RWPE1 (cell line): ENCODE data around the gene IGSF10.

Experiments used
- CTCF ChIA-PET: fragments of 350-600 bp; sonication (Branson Sonifier 250); formaldehyde crosslinking; extraction: SDS; loops from one replicate; lab custom pipeline; 2021; lab: Yijun Ruan, JAX
- POLR2A ChIA-PET: fragments of 400-600 bp; formaldehyde crosslinking; extraction: SDS; loops from one replicate; lab custom pipeline; 2020; ENCODE audit warnings: antibody characterized with exemption; ENCODE audit not compliant: low non-redundant PET; lab: Yijun Ruan, JAX
- DNase-seq: peaks from one replicate; pipeline ENCODE4 v3.0.0; 2012; ENCODE audit warnings: low spot score
- H3K27ac ChIP-seq: fragments of 450-650 bp; 2 replicates; pipeline ENCODE4 v1.5.1; 2017
- CTCF ChIP-seq: fragments of 450-650 bp; conservative IDR thresholded peaks from 2 replicates; pipeline ENCODE4 v1.5.1; 2017; ENCODE audit warnings: low read depth, mild to moderate bottlenecking

Gene IGSF10

GRCh38 chr3:151415289-151415688, 45.6 kb downstream of the IGSF10 start:
- CTCF ChIA-PET = no interaction called here
- H3K27ac ChIP-seq = no peak overlapping the region
- TF ChIP-seq CTCF = no peak
- POLR2A ChIA-PET = no interaction called here
- no peak for DNase-seq

- no peak for DNase-seq
- TF ChIP-seq CTCF = no peak
- no peak overlapping the region for H3K27ac ChIP-seq
- POLR2A ChIA-PET = no interaction called here
- CTCF ChIA-PET = interaction anchor here (0.7 kb wide), 1 partner anchor 41 kb away, joined by 3 read pairs; no protein-coding TSS in a partner anchor
Measured at GRCh38 chr3:151412989-151413388, 47.9 kb downstream of the IGSF10 start.
